ENCODE measurements around the gene GFAP.

Gene GFAP

GRCh38 chr17:44914148-44914547 lies 1.2 kb downstream of the GFAP start:
- no peak for DNase-seq (ENCODE audit: low read depth)

GRCh38 chr17:44913676-44914075 lies 1.6 kb downstream of the GFAP start:
- no peak for DNase-seq (ENCODE audit: low read depth)

- no peak for DNase-seq (ENCODE audit: low read depth)
These were observed 2.3 kb downstream of the GFAP start for GRCh38 chr17:44912763-44913544.

GRCh38 chr17:44911133-44912001 lies 3.9 kb downstream of the GFAP start:
- DNase-seq (ENCODE audit: low read depth) = no peak

GRCh38 chr17:44910231-44911106 lies 4.8 kb downstream of the GFAP start:
- DNase-seq (ENCODE audit: low read depth) = no peak

GRCh38 chr17:44909681-44910144 lies 5.6 kb downstream of the GFAP start:
- DNase-seq (ENCODE audit: low read depth) = peak; percentile 53

- no peak for DNase-seq (ENCODE audit: low read depth)
These were observed 6.5 kb downstream of the GFAP start for GRCh38 chr17:44908761-44909326.

- DNase-seq (ENCODE audit: low read depth) = peak; percentile 7
These were observed 7.4 kb downstream of the GFAP start for GRCh38 chr17:44907729-44908470.

- peak; percentile 12 for DNase-seq (ENCODE audit: low read depth)
These were observed 8.3 kb downstream of the GFAP start for GRCh38 chr17:44906763-44907728.

- DNase-seq (ENCODE audit: low read depth) = peak; percentile 87
These were observed 9.2 kb downstream of the GFAP start for GRCh38 chr17:44906010-44906646.

GRCh38 chr17:44905006-44906000 lies 10.0 kb downstream of the GFAP start:
- DNase-seq (ENCODE audit: low read depth) = no peak

GRCh38 chr17:44904001-44904984 lies 11.0 kb downstream of the GFAP start:
- no peak for DNase-seq (ENCODE audit: low read depth)

- no peak for DNase-seq (ENCODE audit: low read depth)
These were observed 12.2 kb downstream of the GFAP start for GRCh38 chr17:44903012-44903685.

GRCh38 chr17:44902135-44902760 lies 13.1 kb downstream of the GFAP start:
- no peak for DNase-seq (ENCODE audit: low read depth)

- peak; percentile 57 for DNase-seq (ENCODE audit: low read depth)
These were observed 13.8 kb downstream of the GFAP start for GRCh38 chr17:44901411-44901921.

Measured in stromal cell of bone marrow (primary cell).